HEK293T (cell line): ENCODE results near the gene SNCA.

Source experiments
- ARNT ChIP-seq: fragments of 450-650 bp; IDR thresholded peaks from 2 replicates; pipeline ENCODE4 v1.6.1; 2017; ENCODE audit warnings: mild to moderate bottlenecking
- BHLHE40 ChIP-seq: fragments of 450-650 bp; IDR thresholded peaks from 2 replicates; pipeline ENCODE4 v1.6.1; 2016; ENCODE audit warnings: mild to moderate bottlenecking, moderate library complexity, borderline replicate concordance
- ELF4 ChIP-seq: fragments of 450-650 bp; IDR thresholded peaks from 2 replicates; pipeline ENCODE4 v1.6.1; 2017; ENCODE audit warnings: antibody characterized with exemption
- FOXA1 ChIP-seq: fragments of 450-650 bp; IDR thresholded peaks from 2 replicates; pipeline ENCODE4 v1.6.1; 2016; ENCODE audit warnings: mild to moderate bottlenecking
- FOXK2 ChIP-seq: fragments of 450-650 bp; IDR thresholded peaks from 2 replicates; pipeline ENCODE4 v1.6.1; 2016; ENCODE audit warnings: mild to moderate bottlenecking
- FOXM1 ChIP-seq: fragments of 450-650 bp; IDR thresholded peaks from 2 replicates; pipeline ENCODE4 v1.6.1; 2017; ENCODE audit warnings: mild to moderate bottlenecking, borderline replicate concordance
- LEF1 ChIP-seq: fragments of 450-650 bp; IDR thresholded peaks from 2 replicates; pipeline ENCODE4 v1.6.1; 2017; ENCODE audit warnings: mild to moderate bottlenecking, borderline replicate concordance
- SP1 ChIP-seq: fragments of 450-650 bp; IDR thresholded peaks from 2 replicates; pipeline ENCODE4 v1.6.1; 2017
- ZNF384 ChIP-seq: fragments of 450-650 bp; IDR thresholded peaks from 2 replicates; pipeline ENCODE4 v1.6.1; 2016

GRCh38 chr4:89741768-89742167, 95.2 kb downstream of the SNCA start:
- TF ChIP-seq ELF4, result no peak
- no peak for TF ChIP-seq FOXK2
- no peak for TF ChIP-seq LEF1
- TF ChIP-seq ARNT, result no peak
- no peak for TF ChIP-seq BHLHE40
- no peak for TF ChIP-seq SP1
- TF ChIP-seq FOXM1, result no peak
- TF ChIP-seq FOXA1, result no peak
- no peak for TF ChIP-seq ZNF384
